DOHH2 (cell line): Measurements from ENCODE around the gene SMOC2.

Experiments
- CTCF ChIP-seq: fragments of 200-600 bp; sonication (generic); IDR thresholded peaks from one replicate; pipeline ENCODE4 v1.5.1; 2014; ENCODE audit warnings: antibody characterized with exemption, mild to moderate bottlenecking, low read depth, low read length; ENCODE audit not compliant: poor library complexity, severe bottlenecking
- EZH2phosphoT487 ChIP-seq: fragments of 200-600 bp; sonication (generic); IDR thresholded peaks from 2 replicates; pipeline ENCODE4 v1.6.1; 2017; ENCODE audit warnings: borderline replicate concordance, mild to moderate bottlenecking, antibody characterized with exemption, low read length, moderate library complexity, mixed read lengths

- TF ChIP-seq CTCF (no peak), EZH2phosphoT487 (no peak)
Measured at GRCh38 chr6:168419569-168419968, 21.4 kb upstream of the SMOC2 start.
